SK-N-SH (cell line): ENCODE results near the gene ARHGAP15. TPM values are rescaled to one million over a fixed set of nuclear protein-coding genes. Genes with fewer than 3 reads are reported as not detected.

ENCODE experiments used
- CTCF ChIP-seq: fragments of 200-600 bp; sonication (generic); IDR thresholded peaks from 2 replicates; pipeline ENCODE4 v1.6.1; 2017; ENCODE audit warnings: antibody characterized with exemption, mild to moderate bottlenecking, moderate library complexity
- EP300 ChIP-seq, 2 experiments: IDR thresholded peaks; 2 replicates each; pipeline versions ENCODE4 v1.4.0 to v1.6.1; 2012; ENCODE audit warnings: borderline replicate concordance in 1 of 2, low read depth in 1 of 2, low read length in 1 of 2
- FOSL2 ChIP-seq: IDR thresholded peaks from 2 replicates; pipeline ENCODE4 v1.4.0; 2012; ENCODE audit warnings: low read depth, mild to moderate bottlenecking, moderate library complexity, borderline replicate concordance
- FOXJ3 ChIP-seq: sonication (generic); formaldehyde crosslinking; IDR thresholded peaks from 2 replicates; pipeline ENCODE4 v1.5.1; 2020; ENCODE audit warnings: mild to moderate bottlenecking, missing genetic modification reagents
- FOXM1 ChIP-seq: IDR thresholded peaks from 2 replicates; pipeline ENCODE4 v1.4.0; 2012; ENCODE audit warnings: low read depth, mild to moderate bottlenecking
- GABPA ChIP-seq: IDR thresholded peaks from 2 replicates; pipeline ENCODE4 v1.4.0; 2012; ENCODE audit warnings: low read depth, mild to moderate bottlenecking
- GATA2 ChIP-seq: sonication (generic); formaldehyde crosslinking; IDR thresholded peaks from 2 replicates; pipeline ENCODE4 v1.5.0; 2020; ENCODE audit warnings: mild to moderate bottlenecking, missing genetic modification reagents
- IRF3 ChIP-seq: fragments of 150-350 bp; IDR thresholded peaks from 2 replicates; pipeline ENCODE4 v1.6.1; 2016; ENCODE audit warnings: mild to moderate bottlenecking, low read depth, low read length
- MAX ChIP-seq: IDR thresholded peaks from 2 replicates; pipeline ENCODE4 v1.4.0; 2012; ENCODE audit warnings: low read depth
- MEF2A ChIP-seq: IDR thresholded peaks from 2 replicates; pipeline ENCODE4 v1.4.0; 2012; ENCODE audit warnings: low read depth, borderline replicate concordance
- NFIC ChIP-seq: IDR thresholded peaks from 2 replicates; pipeline ENCODE4 v1.4.0; 2012; ENCODE audit warnings: borderline replicate concordance
- NRF1 ChIP-seq: IDR thresholded peaks from 2 replicates; pipeline ENCODE4 v1.6.1; 2012; ENCODE audit warnings: low read depth, mild to moderate bottlenecking, low read length
- RAD21 ChIP-seq: IDR thresholded peaks from 2 replicates; pipeline ENCODE4 v1.6.1; 2012; ENCODE audit warnings: mild to moderate bottlenecking, low read length
- RCOR1 ChIP-seq: fragments of 150-350 bp; IDR thresholded peaks from 2 replicates; pipeline ENCODE4 v1.6.1; 2017; ENCODE audit warnings: antibody characterized with exemption, low read length
- RFX5 ChIP-seq: IDR thresholded peaks from 2 replicates; pipeline ENCODE4 v1.6.1; 2012; ENCODE audit warnings: mild to moderate bottlenecking, improper control_type of control experiment, low read length
- RXRA ChIP-seq: IDR thresholded peaks from 2 replicates; pipeline ENCODE4 v1.4.0; 2012; ENCODE audit warnings: low read depth, mild to moderate bottlenecking, borderline replicate concordance
- SMC3 ChIP-seq: IDR thresholded peaks from 2 replicates; pipeline ENCODE4 v1.6.1; 2012; ENCODE audit warnings: low read depth, low read length, improper control_type of control experiment
- TAF1 ChIP-seq: IDR thresholded peaks from 2 replicates; pipeline ENCODE4 v1.6.1; 2012; ENCODE audit warnings: low read depth, mild to moderate bottlenecking, low read length, moderate library complexity, borderline replicate concordance
- TEAD4 ChIP-seq: IDR thresholded peaks from 2 replicates; pipeline ENCODE4 v1.4.0; 2012; ENCODE audit warnings: mild to moderate bottlenecking, borderline replicate concordance; ENCODE audit not compliant: insufficient read depth
- YY1 ChIP-seq: IDR thresholded peaks from 2 replicates; pipeline ENCODE4 v1.4.0; 2012; ENCODE audit warnings: low read depth, mild to moderate bottlenecking
- polyA plus RNA-seq, 3 experiments: library from polyadenylated mRNA; depleted of rRNA; stranded (reverse); fragments of >200 nt; gene quantifications; 2 replicates each; pipeline ENCODE4 v1.2.3, GENCODE V29; 2012

ARHGAP15 gene
- polyA plus RNA-seq, 1 of the 3 experiments (the other 2 are of a cell fraction): not detected

GRCh38 chr2:143685421-143686078, 556.3 kb downstream of the ARHGAP15 start (continued):
- TF ChIP-seq TAF1 (no peak), YY1 (no peak), NRF1 (no peak), MAX (no peak), IRF3 (peak; percentile 3; the same call in 1 of the 2 replicates), EP300 (IDR thresholded peaks at IDR 0.05; ENCODE audit: borderline replicate concordance in 1 of 2, low read depth in 1 of 2, low read length in 1 of 2) (peak; percentile 39 to 100; a peak in 3 of 4 replicates), SMC3 (no peak; the same call in 1 of the 2 replicates), FOXM1 (0 out of 2 replicates have a peak, but pooled peaks have one; percentile 43), RXRA (no peak), TEAD4 (peak; percentile 86), FOSL2 (no peak), CTCF (no peak), MEF2A (no peak), RCOR1 (peak; percentile 98), RAD21 (peak; percentile 64), GATA2 (peak; percentile 99), GABPA (no peak), NFIC (no peak; the same call in 1 of the 2 replicates), RFX5 (no peak), FOXJ3 (CRISPR knock-in tag) (peak; percentile 99)
